Lower leg skin (tissue), 3 donors: ENCODE measurements around the gene ORAI3.

Experiments used
- POLR2A ChIP-seq, 2 donors: fragments of 450-650 bp; IDR thresholded peaks; one replicate each; pipeline ENCODE4 v1.6.1; 2016 to 2017; ENCODE audit warnings: antibody characterized with exemption in 2 of 2, mild to moderate bottlenecking in 1 of 2, moderate library complexity in 1 of 2
- TF ChIP-seq, protein P1 (sequence below), 3 donors: fragments of 450-650 bp; IDR thresholded peaks; one replicate each; pipeline ENCODE4 v1.5.1; 2016; ENCODE audit warnings: antibody characterized with exemption in 3 of 3, mild to moderate bottlenecking in 3 of 3, moderate library complexity in 2 of 3

DNA sequence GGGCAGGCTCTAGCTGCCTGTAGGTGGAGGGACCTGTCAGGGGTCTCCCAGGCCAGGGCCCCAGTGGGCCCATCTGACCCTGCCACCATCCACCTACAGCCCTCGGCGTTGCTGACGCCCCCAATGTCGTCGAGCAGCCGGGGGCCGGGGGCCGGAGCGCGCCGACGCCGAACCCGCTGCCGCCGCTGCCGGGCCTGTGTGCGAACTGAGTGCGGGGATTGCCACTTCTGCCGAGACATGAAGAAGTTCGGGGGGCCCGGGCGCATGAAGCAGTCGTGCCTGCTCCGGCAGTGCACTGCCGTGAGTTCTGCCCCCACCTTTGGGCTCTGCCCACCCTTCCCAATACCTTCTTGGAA lies 23.3 kb upstream of the ORAI3 start:
- TF ChIP-seq, protein P1, sequence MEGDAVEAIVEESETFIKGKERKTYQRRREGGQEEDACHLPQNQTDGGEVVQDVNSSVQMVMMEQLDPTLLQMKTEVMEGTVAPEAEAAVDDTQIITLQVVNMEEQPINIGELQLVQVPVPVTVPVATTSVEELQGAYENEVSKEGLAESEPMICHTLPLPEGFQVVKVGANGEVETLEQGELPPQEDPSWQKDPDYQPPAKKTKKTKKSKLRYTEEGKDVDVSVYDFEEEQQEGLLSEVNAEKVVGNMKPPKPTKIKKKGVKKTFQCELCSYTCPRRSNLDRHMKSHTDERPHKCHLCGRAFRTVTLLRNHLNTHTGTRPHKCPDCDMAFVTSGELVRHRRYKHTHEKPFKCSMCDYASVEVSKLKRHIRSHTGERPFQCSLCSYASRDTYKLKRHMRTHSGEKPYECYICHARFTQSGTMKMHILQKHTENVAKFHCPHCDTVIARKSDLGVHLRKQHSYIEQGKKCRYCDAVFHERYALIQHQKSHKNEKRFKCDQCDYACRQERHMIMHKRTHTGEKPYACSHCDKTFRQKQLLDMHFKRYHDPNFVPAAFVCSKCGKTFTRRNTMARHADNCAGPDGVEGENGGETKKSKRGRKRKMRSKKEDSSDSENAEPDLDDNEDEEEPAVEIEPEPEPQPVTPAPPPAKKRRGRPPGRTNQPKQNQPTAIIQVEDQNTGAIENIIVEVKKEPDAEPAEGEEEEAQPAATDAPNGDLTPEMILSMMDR (IDR thresholded peaks at IDR 0.05), result no peak
- no peak for TF ChIP-seq POLR2A (IDR thresholded peaks at IDR 0.05)
